CD14-positive monocyte (primary cell): Measurements from ENCODE around the gene DMRTC2. TPM values are rescaled to one million over a fixed set of nuclear protein-coding genes. Genes with fewer than 3 reads are reported as not detected.
A peak's percentile ranks its signal among the peaks of the same experiment; 100 is the strongest.

Experiments used
- DNase-seq, 3 donors: peaks; one replicate each; pipeline ENCODE4 v3.0.0-alpha.2; 2011 to 2022
- H2AFZ ChIP-seq: 2 replicates; pipeline ENCODE4 v1.6.0; 2012; ENCODE audit warnings: mild to moderate bottlenecking, low read depth, low read length, inconsistent platforms; ENCODE audit not compliant: insufficient read depth, poor library complexity, severe bottlenecking
- H3K27ac ChIP-seq, 2 donors: 1 replicate in 1 of 2; 2 replicates in 1 of 2; pipeline ENCODE4 v1.5.1; 2012 to 2013; ENCODE audit warnings: low read length in 2 of 2, control low read depth in 1 of 2, inconsistent platforms in 1 of 2, low read depth in 1 of 2, mild to moderate bottlenecking in 1 of 2
- H3K27me3 ChIP-seq, 2 donors: one replicate each; pipeline versions ENCODE4 v1.6.0 to v1.6.1; 2011 to 2013; ENCODE audit warnings: low read length in 2 of 2; ENCODE audit not compliant: control insufficient read depth in 2 of 2, insufficient read depth in 2 of 2
- H3K36me3 ChIP-seq, 2 donors: replicated peaks in 1 of 2; 1 replicate in 1 of 2; 2 replicates in 1 of 2; pipeline versions ENCODE4 v1.5.1 to v1.6.1; 2012 to 2013; ENCODE audit warnings: low read length in 2 of 2, control low read depth in 1 of 2, inconsistent platforms in 1 of 2, mild to moderate bottlenecking in 1 of 2; ENCODE audit not compliant: insufficient read depth in 2 of 2, control insufficient read depth in 1 of 2
- H3K4me1 ChIP-seq, 2 donors: 1 replicate in 1 of 2; 2 replicates in 1 of 2; pipeline versions ENCODE4 v1.5.1 to v1.6.1; 2012 to 2013; ENCODE audit warnings: low read length in 2 of 2, control low read depth in 1 of 2, inconsistent platforms in 1 of 2, mild to moderate bottlenecking in 1 of 2, moderate library complexity in 1 of 2; ENCODE audit not compliant: insufficient read depth in 2 of 2, control insufficient read depth in 1 of 2
- H3K4me2 ChIP-seq: replicated peaks from 2 replicates; pipeline ENCODE3; 2012; ENCODE audit warnings: low read length, moderate library complexity, mild to moderate bottlenecking; ENCODE audit not compliant: poor library complexity, severe bottlenecking; ENCODE audit errors: extremely low read depth
- H3K4me3 ChIP-seq, 3 experiments: fragments of 200-600 bp in 1 of 3; sonication (generic) in 1 of 3; replicated peaks in 1 of 3; 1 replicate in 2 of 3; 2 replicates in 1 of 3; pipeline ENCODE4 v1.5.1; 2011 to 2013; ENCODE audit warnings: low read length in 3 of 3, mild to moderate bottlenecking in 3 of 3, control low read depth in 2 of 3, low read depth in 2 of 3, inconsistent platforms in 1 of 3, moderate library complexity in 1 of 3
- H3K79me2 ChIP-seq: 2 replicates; pipeline ENCODE4 v1.6.0; 2012; ENCODE audit warnings: mild to moderate bottlenecking, control low read depth, inconsistent platforms, low read length, moderate library complexity; ENCODE audit not compliant: insufficient read depth
- H3K9ac ChIP-seq: 2 replicates; pipeline ENCODE4 v1.6.0; 2017; ENCODE audit warnings: low read length, mild to moderate bottlenecking; ENCODE audit not compliant: insufficient read depth, poor library complexity, severe bottlenecking
- H3K9me3 ChIP-seq, 2 donors: replicated peaks in 1 of 2; 1 replicate in 1 of 2; 2 replicates in 1 of 2; pipeline versions ENCODE4 v1.5.1 to v1.6.1; 2012 to 2013; ENCODE audit warnings: low read length in 2 of 2, control low read depth in 1 of 2; ENCODE audit not compliant: control insufficient read depth in 1 of 2, insufficient read depth in 1 of 2
- H4K20me1 ChIP-seq: 2 replicates; pipeline ENCODE4 v1.6.0; 2012; ENCODE audit warnings: mild to moderate bottlenecking, low read length, control low read depth, moderate library complexity; ENCODE audit not compliant: insufficient read depth
- H3K27ac Mint-ChIP-seq, 7 donors: one replicate each; pipeline ENCODE4 v1.8.0; 2020; ENCODE audit warnings: mild to moderate bottlenecking in 7 of 7, mixed read lengths in 7 of 7, moderate library complexity in 6 of 7, inconsistent platforms in 2 of 7
- H3K27me3 Mint-ChIP-seq, 3 donors: one replicate each; pipeline ENCODE4 v1.8.0; 2021 to 2022; ENCODE audit warnings: low read depth in 3 of 3, mild to moderate bottlenecking in 3 of 3, mixed read lengths in 3 of 3, moderate library complexity in 3 of 3, inconsistent platforms in 1 of 3
- H3K36me3 Mint-ChIP-seq, 2 donors: one replicate each; pipeline ENCODE4 v1.8.0; 2020; ENCODE audit warnings: mixed read lengths in 2 of 2, inconsistent platforms in 1 of 2, mild to moderate bottlenecking in 1 of 2
- H3K4me1 Mint-ChIP-seq: one replicate; pipeline ENCODE4 v1.8.0; 2020; ENCODE audit warnings: mild to moderate bottlenecking, mixed read lengths
- H3K4me3 Mint-ChIP-seq, 2 donors: one replicate each; pipeline ENCODE4 v1.8.0; 2020; ENCODE audit warnings: mild to moderate bottlenecking in 2 of 2, mixed read lengths in 2 of 2, moderate library complexity in 1 of 2
- H3K9me3 Mint-ChIP-seq, 7 donors: one replicate each; pipeline ENCODE4 v1.8.0; 2020 to 2022; ENCODE audit warnings: mixed read lengths in 7 of 7, mild to moderate bottlenecking in 6 of 7, moderate library complexity in 6 of 7, inconsistent platforms in 2 of 7
- CTCF ChIP-seq: fragments of 200-600 bp; IDR thresholded peaks from one replicate; pipeline ENCODE4 v1.8.0; 2022; ENCODE audit warnings: antibody characterized with exemption, mild to moderate bottlenecking
- WGBS: methylation state at CpG from one replicate; pipeline ENCODE4 v1.1.5; 2013; ENCODE audit warnings: missing lambda C conversion rate; ENCODE audit not compliant: insufficient coverage; 5-methylcytosine and 5-hydroxymethylcytosine counted together
- intact Hi-C, 2 donors: fragments of 100-400 bp; cut with micrococcal nuclease; formaldehyde crosslinking; loops; one replicate each; pipeline versions ENCODE4 v1.15.0 to v1.15.1; 2023
- polyA plus RNA-seq, 3 donors: library from polyadenylated mRNA; depleted of rRNA in 1 of 3; unstranded in 2 of 3; stranded (reverse) in 1 of 3; fragments of 300-500 nt in 2 of 3; fragments of >200 nt in 1 of 3; fragmentation: Illumina TruSeq in 2 of 3; gene quantifications; 1 replicate in 2 of 3; 2 replicates in 1 of 3; pipeline ENCODE4 v1.2.3, GENCODE V29; 2012 to 2021

DMRTC2 gene
- polyA plus RNA-seq, 3 donors, result not detected

- peak overlapping the region; percentile 1 to 93 (median 33) for H3K27ac Mint-ChIP-seq
- peaks cover 0 to 1% (median 0%) of the 10 kb centered on the region in 7 donors for H3K9me3 Mint-ChIP-seq
- no peak overlapping the region for H3K9ac ChIP-seq
- intact Hi-C loops, result no loop called here
- peaks cover 37 to 59% of the 10 kb centered on the region in 2 donors for H3K36me3 Mint-ChIP-seq
- H3K79me2 ChIP-seq, result peaks cover 88% of the 10 kb centered on the region
- peaks cover 79% of the 10 kb centered on the region for H4K20me1 ChIP-seq
- no peak for DNase-seq
- peak overlapping the region in 1 of 3 experiments; percentile 10 for H3K4me3 ChIP-seq
- H3K27me3 Mint-ChIP-seq, result peaks cover 0 to 2% (median 1%) of the 10 kb centered on the region in 3 donors
- H3K36me3 ChIP-seq, result peaks cover 36 to 62% of the 10 kb centered on the region in 2 donors
- H3K4me3 Mint-ChIP-seq, result peak overlapping the region in 1 of 2 donors; percentile 42
- H3K4me1 Mint-ChIP-seq, result peaks cover 45% of the 10 kb centered on the region
- no peaks in the 10 kb centered on the region for H3K27me3 ChIP-seq
- no peak for TF ChIP-seq CTCF
- peak overlapping the region; percentile 10 to 61 for H3K27ac ChIP-seq
- H3K9me3 ChIP-seq, result no peaks in the 10 kb centered on the region
- 10% methylated on average over 9 of the region's 13 CpGs for WGBS
- H3K4me1 ChIP-seq, result peaks cover 39 to 57% of the 10 kb centered on the region in 2 donors
- H3K4me2 ChIP-seq, result peak overlapping the region; percentile 27
- no peak overlapping the region for H2AFZ ChIP-seq
These were observed 42.2 kb downstream of the DMRTC2 start for GRCh38 chr19:41886761-41887710.

- Histone ChIP-seq H3K36me3 (peaks cover 44 to 70% of the 10 kb centered on the region in 2 donors), H3K27ac (peak overlapping the region; percentile 10 to 61), H3K4me1 (peaks cover 33 to 49% of the 10 kb centered on the region in 2 donors), H3K4me2 (no peak overlapping the region), H4K20me1 (peaks cover 87% of the 10 kb centered on the region), H3K9ac (no peak overlapping the region), H3K79me2 (peaks cover 96% of the 10 kb centered on the region), H2AFZ (no peak overlapping the region), H3K27me3 (no peaks in the 10 kb centered on the region), H3K9me3 (no peaks in the 10 kb centered on the region), H3K4me3 (no peak overlapping the region)
- H3K27me3 Mint-ChIP-seq, result peaks cover 0 to 2% (median 1%) of the 10 kb centered on the region in 3 donors
- WGBS, result 29% methylated on average over 6 of the region's 17 CpGs
- intact Hi-C loops, result no loop called here
- peaks cover 0 to 1% (median 0%) of the 10 kb centered on the region in 7 donors for H3K9me3 Mint-ChIP-seq
- H3K36me3 Mint-ChIP-seq, result peaks cover 44 to 67% of the 10 kb centered on the region in 2 donors
- H3K4me1 Mint-ChIP-seq, result peaks cover 38% of the 10 kb centered on the region
- H3K27ac Mint-ChIP-seq, result peak overlapping the region in 1 of 7 donors; percentile 93
- H3K4me3 Mint-ChIP-seq, result peak overlapping the region in 1 of 2 donors; percentile 53
- DNase-seq, result no peak
- TF ChIP-seq CTCF, result no peak
These were observed 43.0 kb downstream of the DMRTC2 start for GRCh38 chr19:41887711-41888382.
